HepG2 (cell line): ENCODE data around the gene MIA3. TPM values are rescaled to one million over a fixed set of nuclear protein-coding genes. Genes with fewer than 3 reads are reported as not detected.

Experiments
- ATAC-seq: fragments of 200-7000 bp; cut with Tn5 transposase; 3 replicates; pipeline ENCODE4 v1.9.1; 2020; ENCODE audit warnings: mild to moderate bottlenecking, moderate library complexity
- BruUV-seq: library from RNA; stranded (reverse); fragments of 400-500 nt; replicated peaks from 2 replicates; lab custom pipeline; 2021; lab: Mats Ljungman, UMichigan
- CTCF ChIA-PET: fragments of 300-600 bp; formaldehyde crosslinking; extraction: SDS; loops from one replicate; lab custom pipeline; 2021; ENCODE audit warnings: low total read pairs, inconsistent platforms, low intra/inter-chr PET ratio; lab: Yijun Ruan, JAX
- POLR2A ChIA-PET: fragments of 350-600 bp; sonication (Branson Sonifier 250); formaldehyde crosslinking; loops from one replicate; lab custom pipeline; 2020; ENCODE audit warnings: antibody characterized with exemption, inconsistent platforms; lab: Yijun Ruan, JAX
- DNase-seq: peaks from one replicate; pipeline ENCODE4 v3.0.0-alpha.2; 2015; ENCODE audit warnings: low spot score
- FAIRE-seq: peaks from 3 replicates; lab custom pipeline; 2011; peaks lifted over from hg19 to GRCh38; lab: Jason Lieb, UNC
- H2AFZ ChIP-seq: one replicate; pipeline ENCODE4 v1.6.1; 2011; ENCODE audit warnings: low read length, inconsistent platforms
- H3K27ac ChIP-seq: fragments of 300-600 bp; 3 replicates; pipeline ENCODE4 v1.8.0; 2011; ENCODE audit warnings: mixed run types, mild to moderate bottlenecking, mixed read lengths, low read length, inconsistent platforms; ENCODE audit not compliant: insufficient read depth; ENCODE audit errors: extremely low read length
- H3K27me3 ChIP-seq, 2 experiments: fragments of 200-600 bp in 1 of 2; 2 replicates in 1 of 2; 3 replicates in 1 of 2; pipeline versions ENCODE4 v1.6.0 to v1.8.0; 2011; ENCODE audit warnings: low read length in 2 of 2, mild to moderate bottlenecking in 2 of 2, moderate library complexity in 2 of 2, inconsistent platforms in 1 of 2; ENCODE audit not compliant: insufficient read depth in 2 of 2, control insufficient read depth in 1 of 2
- H3K36me3 ChIP-seq, 2 experiments: fragments of 200-600 bp in 1 of 2; replicated peaks in 1 of 2; 2 replicates in 1 of 2; 3 replicates in 1 of 2; pipeline versions ENCODE4 v1.5.1 to v1.8.0; 2011; ENCODE audit warnings: low read length in 2 of 2, inconsistent platforms in 1 of 2; ENCODE audit not compliant: insufficient read depth in 2 of 2, control insufficient read depth in 1 of 2
- H3K4me1 ChIP-seq: 2 replicates; pipeline ENCODE4 v1.5.1; 2012; ENCODE audit warnings: low read length, inconsistent platforms; ENCODE audit not compliant: insufficient read depth
- H3K4me2 ChIP-seq: 2 replicates; pipeline ENCODE4 v1.6.0; 2011; ENCODE audit warnings: low read depth, low read length, inconsistent platforms
- H3K4me3 ChIP-seq, 3 experiments: fragments of 200-600 bp in 1 of 3; sonication (generic), shearing (Covaris generic) in 1 of 3; replicated peaks in 1 of 3; 2 replicates each; pipeline ENCODE4 v1.5.1; 2011 to 2016; ENCODE audit warnings: low read length in 3 of 3, inconsistent platforms in 2 of 3, low read depth in 2 of 3, mild to moderate bottlenecking in 2 of 3, control low read depth in 1 of 3, mixed read lengths in 1 of 3; ENCODE audit not compliant: insufficient read depth in 1 of 3
- H3K79me2 ChIP-seq: one replicate; pipeline ENCODE4 v1.6.1; 2011; ENCODE audit warnings: low read length, inconsistent platforms; ENCODE audit not compliant: insufficient read depth
- H3K9ac ChIP-seq: 2 replicates; pipeline ENCODE4 v1.6.0; 2011; ENCODE audit warnings: mild to moderate bottlenecking, low read depth, low read length, inconsistent platforms; ENCODE audit not compliant: insufficient read depth
- H3K9me3 ChIP-seq: 2 replicates; pipeline ENCODE4 v1.5.1; 2012; ENCODE audit warnings: mild to moderate bottlenecking, low read length
- H4K20me1 ChIP-seq: 2 replicates; pipeline ENCODE4 v1.6.0; 2011; ENCODE audit warnings: inconsistent platforms, mild to moderate bottlenecking, low read length, moderate library complexity; ENCODE audit not compliant: insufficient read depth
- CTCF ChIP-seq: sonication (generic); formaldehyde crosslinking; IDR thresholded peaks from 2 replicates; pipeline ENCODE4 v1.5.0; 2020; ENCODE audit warnings: mild to moderate bottlenecking, missing genetic modification reagents, moderate library complexity
- ESRRA ChIP-seq: sonication (generic); formaldehyde crosslinking; IDR thresholded peaks from 2 replicates; pipeline ENCODE4 v1.5.1; 2020; ENCODE audit warnings: mild to moderate bottlenecking, low read depth, missing genetic modification reagents
- NFAT5 ChIP-seq: sonication (generic); formaldehyde crosslinking; IDR thresholded peaks from 2 replicates; pipeline ENCODE4 v1.4.0; 2020; ENCODE audit warnings: missing genetic modification reagents
- PRDM4 ChIP-seq: sonication (generic); formaldehyde crosslinking; IDR thresholded peaks from 2 replicates; pipeline ENCODE4 v1.9.0; 2021; ENCODE audit warnings: missing genetic modification reagents, borderline replicate concordance
- RAD51 ChIP-seq: fragments of 450-650 bp; IDR thresholded peaks from 2 replicates; pipeline ENCODE4 v1.6.1; 2016; ENCODE audit warnings: borderline replicate concordance
- RORA ChIP-seq: sonication (generic); formaldehyde crosslinking; IDR thresholded peaks from 2 replicates; pipeline ENCODE4 v1.5.0; 2020; ENCODE audit warnings: mild to moderate bottlenecking, missing genetic modification reagents, moderate library complexity
- SNAPC2 ChIP-seq: sonication (generic); formaldehyde crosslinking; IDR thresholded peaks from 2 replicates; pipeline ENCODE4 v1.8.1; 2022; ENCODE audit warnings: mild to moderate bottlenecking, missing genetic modification reagents
- ZNF512B ChIP-seq: sonication (generic); formaldehyde crosslinking; IDR thresholded peaks from 2 replicates; pipeline ENCODE4 v1.5.1; 2020; ENCODE audit warnings: missing genetic modification reagents, mild to moderate bottlenecking, borderline replicate concordance
- ZNF546 ChIP-seq: sonication (generic); formaldehyde crosslinking; conservative IDR thresholded peaks from 2 replicates; pipeline ENCODE4 v1.8.1; 2023; ENCODE audit warnings: mild to moderate bottlenecking, missing genetic modification reagents
- ZNF746 ChIP-seq: sonication (generic); formaldehyde crosslinking; IDR thresholded peaks from 2 replicates; pipeline ENCODE4 v1.8.0; 2022; ENCODE audit warnings: mild to moderate bottlenecking, missing genetic modification reagents
- ZNF839 ChIP-seq: sonication (generic); formaldehyde crosslinking; IDR thresholded peaks from 2 replicates; pipeline ENCODE4 v1.4.0; 2020; ENCODE audit warnings: missing genetic modification reagents, mild to moderate bottlenecking, borderline replicate concordance
- WGBS: methylation state at CpG from one replicate; pipeline ENCODE4 v1.1.6; 2017; ENCODE audit warnings: low lambda C conversion rate; 5-methylcytosine and 5-hydroxymethylcytosine counted together
- in situ Hi-C: cut with HindIII; loops from 2 replicates; pipeline ENCODE4 v1.10.0; 2017; ENCODE audit warnings: low pct_unique_long_range_greater_than_20kb; ENCODE audit not compliant: extremely low pct_ligation_motif_present
- intact Hi-C: fragments of 100-400 bp; cut with micrococcal nuclease; formaldehyde crosslinking; loops from one replicate; pipeline ENCODE4 v1.10.0; 2022; ENCODE audit not compliant: unreplicated experiment
- polyA plus RNA-seq, 8 experiments: library from polyadenylated mRNA; depleted of rRNA in 3 of 8; stranded (reverse) in 7 of 8; unstranded in 1 of 8; fragments of >200 nt; fragmentation: Illumina TruSeq in 4 of 8; extraction: Trizol in 4 of 8; gene quantifications; 2 replicates each; pipeline versions ENCODE4 v1.2.1 to v1.2.3, GENCODE V29; 2011 to 2016; ENCODE audit warnings: low read depth in 4 of 8, missing spikeins in 1 of 8, mixed read lengths in 1 of 8; ENCODE audit not compliant: insufficient read depth in 1 of 8
- total RNA-seq, 5 experiments: library from RNA; depleted of rRNA; stranded (reverse); fragments of >200 nt; fragmentation: Illumina TruSeq; extraction: Trizol; gene quantifications; 2 replicates each; pipeline ENCODE4 v1.2.3, GENCODE V29; 2016; ENCODE audit warnings: low read depth in 1 of 5

Gene MIA3
- total and polyA plus RNA-seq, 2 of the 13 experiments (the other 11 are each of a cell fraction or from before 2014, with no cell fraction given): 45.6 to 48.7 TPM

GRCh38 chr1:222582099-222582774 is 35.7 kb upstream of the MIA3 start:
- no peaks in the 10 kb centered on the region for H4K20me1 ChIP-seq
- ATAC-seq (no peak), FAIRE-seq (no peak), DNase-seq (peak; percentile 19)
- H3K4me1 ChIP-seq: peaks cover 15% of the 10 kb centered on the region
- intact Hi-C loops (no loop called here), in situ Hi-C loops (no loop called here)
- H2AFZ ChIP-seq: no peak overlapping the region
- H3K4me2 ChIP-seq: no peak overlapping the region
- no peak overlapping the region for H3K9ac ChIP-seq
- WGBS: 95% methylated on average over 4 of the region's 4 CpGs
- no peaks in the 10 kb centered on the region for H3K27me3 ChIP-seq
- no peak overlapping the region for H3K27ac ChIP-seq
- H3K36me3 ChIP-seq: peaks cover 0 to 43% of the 10 kb centered on the region in 2 experiments; a peak in 3 of 5 replicates
- no TSS peak for BruUV-seq
- POLR2A ChIA-PET: interaction anchor here (1.1 kb wide), 1 partner anchor 62 kb away, joined by 4 read pairs; no protein-coding TSS in a partner anchor
- no peak overlapping the region for H3K4me3 ChIP-seq
- peaks cover 14% of the 10 kb centered on the region for H3K79me2 ChIP-seq
- CTCF ChIA-PET: no interaction called here
- no peaks in the 10 kb centered on the region for H3K9me3 ChIP-seq
- TF ChIP-seq ZNF512B (CRISPR knock-in tag): no peak
- TF ChIP-seq RORA (CRISPR knock-in tag): no peak
- TF ChIP-seq RAD51: no peak
- TF ChIP-seq PRDM4 (CRISPR knock-in tag): no peak
- no peak for TF ChIP-seq ZNF546
- TF ChIP-seq ESRRA: no peak
- TF ChIP-seq ZNF839 (CRISPR knock-in tag): no peak
- TF ChIP-seq SNAPC2 (CRISPR knock-in tag): no peak
- TF ChIP-seq CTCF (CRISPR knock-in tag): no peak
- no peak for TF ChIP-seq NFAT5
- no peak for TF ChIP-seq ZNF746 (CRISPR knock-in tag)
